Renal cortical epithelial cell (primary cell): Measurements from ENCODE around the gene APBA3. TPM values are rescaled to one million over a fixed set of nuclear protein-coding genes. Genes with fewer than 3 reads are reported as not detected.

Experiments used
- DNase-seq: peaks from one replicate; pipeline ENCODE4 v3.0.0-alpha.2; 2011; ENCODE audit warnings: low read depth
- total RNA-seq: library from RNA; depleted of rRNA; stranded (reverse); fragments of >200 nt; gene quantifications from 2 replicates; pipeline ENCODE4 v1.2.3, GENCODE V29; 2014

The APBA3 gene, protein sequence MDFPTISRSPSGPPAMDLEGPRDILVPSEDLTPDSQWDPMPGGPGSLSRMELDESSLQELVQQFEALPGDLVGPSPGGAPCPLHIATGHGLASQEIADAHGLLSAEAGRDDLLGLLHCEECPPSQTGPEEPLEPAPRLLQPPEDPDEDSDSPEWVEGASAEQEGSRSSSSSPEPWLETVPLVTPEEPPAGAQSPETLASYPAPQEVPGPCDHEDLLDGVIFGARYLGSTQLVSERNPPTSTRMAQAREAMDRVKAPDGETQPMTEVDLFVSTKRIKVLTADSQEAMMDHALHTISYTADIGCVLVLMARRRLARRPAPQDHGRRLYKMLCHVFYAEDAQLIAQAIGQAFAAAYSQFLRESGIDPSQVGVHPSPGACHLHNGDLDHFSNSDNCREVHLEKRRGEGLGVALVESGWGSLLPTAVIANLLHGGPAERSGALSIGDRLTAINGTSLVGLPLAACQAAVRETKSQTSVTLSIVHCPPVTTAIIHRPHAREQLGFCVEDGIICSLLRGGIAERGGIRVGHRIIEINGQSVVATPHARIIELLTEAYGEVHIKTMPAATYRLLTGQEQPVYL
- 24.7 and 26.6 TPM in 2 replicates for total RNA-seq

- peak; percentile 67 for DNase-seq
These were observed at the start of gene APBA3 for GRCh38 chr19:3761382-3762129. Gene APBA3, minus strand, starts transcription at chr19:3761692. Its CDS starts 1,428 bp downstream, at chr19:3760264.

GRCh38 chr19:3810708-3811355, 49.3 kb upstream of the APBA3 start:
- DNase-seq = no peak

- DNase-seq = no peak
These were observed 48.6 kb upstream of the APBA3 start for GRCh38 chr19:3809881-3810707.

- DNase-seq = no peak
These were observed 47.1 kb upstream of the APBA3 start for GRCh38 chr19:3808420-3809143.

- DNase-seq = no peak
These were observed 46.3 kb upstream of the APBA3 start for GRCh38 chr19:3807574-3808354.

- DNase-seq = no peak
These were observed 45.6 kb upstream of the APBA3 start for GRCh38 chr19:3807131-3807480.

DNA sequence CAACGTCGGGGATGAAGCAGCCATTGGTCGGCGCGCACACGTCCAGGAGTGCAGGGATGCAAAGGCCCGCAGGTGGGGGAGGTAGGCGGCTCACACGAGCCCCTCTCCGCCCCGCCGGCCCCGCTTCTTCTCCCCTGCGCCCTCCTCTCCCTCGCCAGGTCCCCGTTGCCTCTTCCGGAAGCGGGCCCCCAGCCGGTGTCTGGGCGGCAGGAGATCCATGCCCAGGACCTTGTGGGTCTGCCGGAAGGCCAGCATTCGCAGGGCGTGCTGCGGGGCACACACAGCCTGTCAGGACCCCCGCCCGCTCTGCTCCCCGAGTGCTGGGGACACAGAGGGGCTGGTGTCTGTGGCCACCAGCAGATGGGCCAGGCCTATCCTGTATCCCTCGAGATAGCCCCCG, 44.4 kb upstream of the APBA3 start:
- no peak for DNase-seq

DNA sequence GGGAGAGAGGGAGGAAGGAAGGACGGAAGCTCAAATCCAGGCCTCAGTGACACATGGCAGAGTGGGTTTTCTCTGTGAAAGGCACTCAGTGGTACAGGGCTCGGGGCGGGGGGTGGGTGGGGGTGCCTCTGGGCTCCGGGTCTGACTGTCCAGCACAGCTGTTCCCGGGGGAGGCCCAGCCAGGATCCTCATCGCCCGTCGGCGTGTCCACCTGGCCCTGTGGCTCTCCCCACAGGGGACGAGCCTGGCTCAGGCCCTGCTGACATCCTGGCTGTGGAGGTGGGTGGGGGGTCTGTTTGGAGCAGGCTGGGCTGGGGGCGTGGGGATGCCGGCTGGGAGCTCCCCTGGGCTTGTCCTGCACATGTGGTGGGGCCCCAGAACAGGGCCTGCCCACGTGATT, 42.9 kb upstream of the APBA3 start:
- no peak for DNase-seq

DNA sequence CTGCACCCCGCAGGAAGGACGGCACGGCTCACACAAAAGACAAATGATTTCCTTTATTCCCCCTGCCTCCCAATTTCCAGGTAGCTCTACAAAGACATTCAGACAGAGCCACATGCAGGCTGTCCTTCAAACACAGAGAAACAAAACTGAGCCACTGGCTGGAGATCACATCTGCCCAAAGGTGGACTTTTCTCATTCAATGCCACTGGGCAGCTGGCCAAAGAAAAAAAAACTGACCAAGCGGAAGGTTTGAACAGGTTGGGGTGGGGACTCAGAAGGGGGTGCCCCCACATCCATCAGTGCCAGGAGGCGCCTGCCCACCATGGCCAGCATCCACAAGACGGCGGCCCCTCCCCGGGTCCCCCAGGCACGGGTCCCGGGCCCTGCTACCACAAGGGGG, 42.5 kb upstream of the APBA3 start:
- no peak for DNase-seq

DNA sequence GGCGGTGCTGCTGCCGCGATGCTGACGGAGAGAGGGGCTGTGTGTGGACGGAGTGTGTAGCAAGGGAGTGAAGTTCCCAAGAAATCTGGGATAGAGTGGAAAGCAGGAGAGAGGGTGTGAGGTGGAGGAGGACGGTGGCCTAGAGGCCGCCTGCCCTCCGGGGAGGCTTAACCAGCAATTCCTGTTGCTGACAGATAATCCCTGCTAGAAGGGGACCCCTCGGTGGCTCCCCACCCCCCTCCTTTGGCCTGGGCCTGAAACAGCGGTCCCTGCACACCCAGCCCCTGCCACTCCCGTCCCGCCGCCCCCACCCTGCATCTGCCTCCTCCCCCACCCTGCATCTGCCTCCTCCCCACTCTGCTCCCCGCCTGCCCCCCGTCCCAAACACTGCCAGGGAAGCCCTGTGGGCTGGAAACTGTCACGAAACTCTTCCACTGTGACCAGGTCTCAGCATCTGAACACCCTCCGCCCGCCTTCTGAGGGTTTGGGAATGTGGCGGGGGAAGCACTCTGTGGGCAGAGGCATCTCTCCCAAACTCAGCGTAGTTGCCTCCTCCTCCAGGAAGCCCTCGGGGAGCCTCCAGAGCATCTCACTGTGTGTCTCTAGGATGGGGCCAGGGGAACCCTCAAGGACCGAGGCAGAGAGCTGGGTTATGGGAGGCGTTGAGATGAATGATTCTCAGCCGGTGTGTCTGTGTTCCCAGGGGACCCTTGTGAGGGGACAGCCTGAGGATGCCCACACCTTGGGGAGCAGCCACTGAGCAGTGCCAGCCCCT, 41.8 kb upstream of the APBA3 start:
- DNase-seq = no peak

DNA sequence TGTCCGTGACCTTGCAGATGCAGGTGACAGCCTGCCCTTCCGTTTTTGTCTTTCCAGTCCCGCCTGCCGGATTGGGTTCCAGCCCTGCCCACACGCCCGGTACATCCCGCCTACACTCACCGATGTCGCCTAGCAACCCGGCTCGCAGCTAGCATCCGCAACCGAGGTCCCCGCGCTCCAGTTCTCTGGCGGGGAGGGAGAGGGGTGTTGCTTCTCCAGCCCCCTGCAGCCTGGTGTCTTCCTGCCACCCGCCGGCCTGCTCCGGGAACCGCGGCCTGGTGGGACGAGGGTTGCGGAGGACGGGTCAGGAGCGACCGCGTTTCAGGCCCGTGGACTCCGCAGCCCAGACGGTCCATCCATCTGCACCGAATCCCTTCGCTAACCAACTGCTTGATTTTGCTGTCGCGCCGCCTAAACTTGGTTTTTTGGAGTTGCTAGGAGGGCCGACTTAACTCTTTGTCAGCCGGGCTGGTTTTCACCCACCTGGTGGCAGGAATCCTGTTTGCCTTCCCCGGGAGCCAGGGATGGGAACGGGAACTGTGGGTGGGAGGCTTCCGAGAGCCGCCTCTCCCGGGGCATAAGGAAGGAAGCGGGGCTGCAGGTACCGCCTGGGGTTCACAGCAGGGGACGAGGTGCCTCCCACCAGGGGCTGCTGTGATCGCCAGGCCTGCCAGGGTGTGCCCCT, 40.1 kb upstream of the APBA3 start:
- no peak for DNase-seq

DNA sequence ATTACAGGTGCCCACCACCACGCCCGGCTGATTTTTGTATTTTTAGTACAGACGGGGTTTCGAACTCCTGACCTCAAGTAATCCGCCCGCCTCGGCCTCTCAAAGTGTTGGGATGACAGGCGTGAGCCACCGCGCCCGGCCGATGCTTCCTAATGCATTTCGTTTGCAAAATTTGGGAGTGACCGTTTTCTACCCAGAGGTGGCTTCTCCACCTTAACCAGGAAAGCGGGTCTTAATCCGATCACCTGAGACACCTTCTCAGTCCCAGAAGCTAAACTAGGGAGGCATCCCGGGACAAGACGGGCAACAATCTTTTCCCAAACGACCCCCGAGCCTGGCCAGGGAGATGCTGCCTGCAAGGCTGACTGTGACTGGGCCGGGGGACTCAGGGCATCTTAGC, 39.5 kb upstream of the APBA3 start:
- no peak for DNase-seq

DNA sequence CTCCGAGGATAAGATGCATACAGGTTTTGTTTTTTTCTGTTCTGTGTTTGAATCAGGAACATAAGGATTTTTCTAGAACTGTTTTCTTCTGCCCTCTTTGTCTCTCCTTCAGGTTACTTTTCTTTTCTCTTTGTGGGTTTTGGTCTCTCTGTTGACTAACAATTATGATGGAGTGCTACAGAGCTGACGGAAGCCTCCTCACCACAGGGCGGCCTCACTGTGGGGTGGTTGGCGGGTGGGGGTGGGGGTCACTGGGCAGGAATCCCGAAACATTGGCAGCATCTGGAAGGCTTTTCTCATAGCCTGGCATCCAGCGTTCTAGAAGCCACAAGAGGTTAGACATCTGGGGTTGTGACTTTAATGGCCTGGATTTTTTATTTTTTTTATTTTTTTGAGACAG, 36.6 kb upstream of the APBA3 start:
- DNase-seq = no peak

DNA sequence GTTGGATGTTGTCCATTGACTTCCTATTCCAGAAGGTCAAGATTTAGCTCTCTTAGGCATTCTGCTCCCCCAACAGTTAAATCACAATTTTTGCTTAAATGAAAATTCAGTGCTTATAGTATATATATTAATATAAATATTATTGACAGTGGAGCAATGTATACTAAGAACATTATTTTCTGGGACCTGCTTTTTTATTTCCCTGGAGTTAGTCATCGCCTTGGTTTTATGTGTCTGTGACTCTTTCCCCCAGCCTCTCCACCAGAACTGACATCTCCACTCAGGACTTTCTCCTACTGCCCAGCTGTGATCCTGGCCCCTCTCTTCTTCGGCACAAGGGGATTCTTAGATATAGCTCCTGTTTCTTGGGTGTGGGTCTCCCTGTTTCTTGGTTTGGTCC, 34.9 kb upstream of the APBA3 start:
- no peak for DNase-seq

DNA sequence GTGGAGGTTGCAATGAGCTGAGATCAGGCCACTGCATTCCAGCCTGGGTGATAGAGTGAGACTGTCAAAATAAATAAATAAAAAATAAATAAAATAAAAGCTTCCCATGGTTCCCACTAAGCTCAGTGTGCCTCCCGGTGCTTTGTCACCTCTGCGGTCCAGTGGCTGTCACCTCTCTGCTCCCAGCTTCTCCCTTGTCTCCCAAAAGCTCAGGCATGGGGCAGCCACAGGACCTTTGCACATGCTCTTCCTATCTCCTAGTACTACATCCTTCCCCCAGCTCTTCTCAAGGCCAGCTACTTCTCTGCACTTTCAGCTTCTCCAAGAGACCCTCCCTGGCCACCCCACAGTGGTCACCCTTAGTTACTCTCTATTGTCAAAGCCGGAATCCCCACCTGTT, 32.3 kb upstream of the APBA3 start:
- DNase-seq = no peak

- DNase-seq = no peak
These were observed 30.6 kb upstream of the APBA3 start for GRCh38 chr19:3792114-3792513.

DNA sequence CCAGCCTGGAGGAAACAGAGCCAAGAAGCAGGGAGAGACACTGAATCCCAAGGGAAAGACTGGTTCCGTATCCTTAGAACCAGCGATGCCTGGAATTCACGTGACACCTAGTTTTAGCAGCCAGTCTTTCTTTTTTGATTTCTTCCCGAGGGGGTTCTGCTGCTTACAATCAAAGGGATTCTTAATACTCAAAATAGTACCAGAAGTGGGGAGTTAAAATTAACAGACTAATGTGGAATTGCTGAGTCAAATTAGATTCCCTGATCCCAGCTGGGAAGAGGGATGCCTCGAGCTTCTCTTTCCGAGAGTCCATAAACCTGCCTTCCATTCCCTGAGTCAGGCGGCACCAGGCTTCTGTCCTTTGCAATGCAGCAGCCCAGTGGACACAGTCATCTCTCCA, 29.4 kb upstream of the APBA3 start:
- no peak for DNase-seq

DNA sequence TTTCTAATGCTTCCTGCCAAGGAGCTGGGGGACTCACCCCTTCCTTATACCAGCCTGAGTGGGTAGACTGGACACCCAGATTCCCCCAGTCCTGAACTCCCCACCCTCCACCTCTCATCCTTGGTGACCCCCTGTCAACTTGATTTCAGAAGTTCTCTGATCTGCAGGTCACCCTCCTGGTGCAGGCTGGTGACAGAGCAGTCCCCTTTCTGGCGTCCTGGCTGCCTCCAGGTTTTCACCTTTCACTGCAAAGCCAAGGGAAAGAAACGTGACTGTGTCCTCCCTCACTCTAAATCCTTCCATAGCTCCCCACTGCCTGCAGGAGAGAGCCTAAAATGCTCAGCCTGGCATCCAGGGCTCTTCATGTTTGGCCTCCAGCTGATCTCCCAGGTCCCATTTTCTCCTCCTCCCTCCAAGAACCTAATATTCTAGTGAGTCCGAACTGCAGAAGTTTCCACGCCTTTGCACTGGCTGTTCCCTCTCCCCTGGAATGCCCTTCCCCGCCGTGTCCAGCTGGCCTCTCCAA, 28.8 kb upstream of the APBA3 start:
- no peak for DNase-seq
